Neural progenitor cell (in vitro differentiated cells): ENCODE data around the gene INPP5E.

ENCODE experiments used
- CTCF ChIP-seq: fragments of 200-600 bp; sonication (generic); IDR thresholded peaks from 2 replicates; pipeline ENCODE4 v1.5.1; 2017; ENCODE audit warnings: antibody characterized with exemption, mild to moderate bottlenecking
- EZH2phosphoT487 ChIP-seq: fragments of 200-600 bp; sonication (generic); IDR thresholded peaks from 2 replicates; pipeline ENCODE4 v1.6.1; 2017; ENCODE audit warnings: antibody characterized with exemption

- TF ChIP-seq CTCF (no peak), EZH2phosphoT487 (no peak)
These were observed 23.9 kb upstream of the INPP5E start for GRCh38 chr9:136463578-136463977.
